T-helper 1 cell (primary cell): ENCODE results near the gene ITPR2.
"Not testable (repeated sequence)": the region's sequence is repeated elsewhere in the genome, so short reads cannot be mapped to it uniquely, and the experiment has no call there.

Source experiments
- DNase-seq, 5 donors: peaks; one replicate each; pipeline ENCODE4 v3.0.0-alpha.2; 2012 to 2020

Gene ITPR2

GRCh38 chr12:26699237-26699636 lies 133.8 kb downstream of the ITPR2 start:
- no peak for DNase-seq

DNA sequence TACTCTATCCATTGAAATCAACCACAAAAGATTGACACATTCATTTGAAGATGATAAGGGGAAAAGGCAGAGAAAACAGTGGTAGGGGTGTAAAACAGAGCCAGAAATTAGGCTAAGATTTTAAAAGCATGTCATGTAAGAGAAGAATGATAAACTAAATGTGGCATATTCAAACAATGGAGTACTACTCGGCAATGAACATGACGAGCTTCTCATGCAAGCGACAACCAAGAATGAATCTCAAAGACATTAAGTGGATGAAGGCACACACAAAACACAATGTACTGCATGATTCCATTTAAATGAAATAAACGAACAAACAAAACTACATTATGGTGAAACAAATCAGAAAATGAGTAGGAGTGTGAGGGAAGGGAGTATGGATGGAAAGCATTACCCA lies 134.8 kb downstream of the ITPR2 start:
- DNase-seq = no peak

DNA sequence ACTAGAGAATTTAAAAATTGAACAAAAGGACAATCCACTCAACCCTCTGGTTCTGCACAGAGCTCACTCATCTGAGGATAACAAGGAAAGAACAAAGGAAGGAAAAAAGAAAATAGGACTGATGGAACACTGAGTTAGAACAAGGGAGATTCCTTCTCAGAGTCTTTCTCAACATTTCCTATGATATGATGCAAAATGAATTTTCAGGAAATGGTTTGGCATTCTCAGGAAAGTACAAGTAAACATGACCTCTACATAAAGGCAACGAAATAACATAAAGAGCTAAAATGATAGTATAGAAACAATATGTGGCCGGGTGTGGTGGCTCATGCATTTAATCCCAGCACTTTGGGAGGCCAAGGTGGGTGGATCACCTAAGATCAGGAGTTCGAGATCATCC lies 135.8 kb downstream of the ITPR2 start:
- no peak for DNase-seq

DNA sequence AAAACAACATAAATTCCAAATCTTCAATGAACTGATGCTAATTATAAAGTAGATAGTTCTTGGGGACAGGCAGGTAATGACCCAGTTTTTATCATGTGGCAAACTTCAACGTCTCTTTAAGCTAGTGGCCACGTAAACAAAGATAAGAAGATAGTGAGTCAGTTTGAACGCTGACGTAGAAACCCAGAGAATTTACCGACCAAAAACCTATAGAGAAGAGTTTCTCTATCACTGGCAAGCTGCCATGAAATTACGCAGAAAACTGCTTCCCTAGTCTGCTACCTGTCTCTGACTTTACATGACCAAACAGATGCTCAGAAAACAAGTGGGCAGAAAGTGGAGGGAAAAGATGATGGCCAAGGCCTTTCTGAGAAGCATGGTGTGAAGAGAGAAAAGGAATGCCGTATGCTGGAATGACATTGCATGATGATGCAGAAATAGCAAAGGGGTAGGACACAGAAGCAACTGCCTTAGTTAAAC lies 136.3 kb downstream of the ITPR2 start:
- DNase-seq = peak in 1 of 5 donors; percentile 2

DNA sequence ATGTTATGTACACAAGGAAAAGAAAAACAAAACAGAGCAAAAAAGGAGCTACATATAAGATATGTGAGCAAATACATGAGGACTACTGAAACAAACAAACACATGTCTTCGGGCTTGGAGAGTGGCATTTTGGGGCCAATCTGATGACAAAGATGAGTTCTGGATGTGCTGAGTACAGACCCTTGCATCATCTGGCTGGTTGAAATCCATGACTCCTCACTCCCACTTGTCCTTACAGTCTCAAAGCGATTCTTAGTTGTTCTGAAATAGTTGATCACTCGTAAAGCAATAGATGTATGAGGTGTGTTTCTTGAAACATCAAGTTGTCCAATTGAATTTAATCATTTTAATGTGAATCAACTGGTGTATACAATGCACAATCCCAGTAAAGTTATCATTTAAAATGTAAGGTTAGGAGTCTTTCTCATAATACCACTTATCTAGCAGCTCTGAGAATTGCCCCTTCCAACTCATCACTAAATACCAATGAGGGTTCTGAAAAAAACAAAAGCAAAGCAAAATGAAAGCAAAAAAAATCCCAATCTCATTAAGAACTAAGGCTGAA lies 136.9 kb downstream of the ITPR2 start:
- no peak for DNase-seq

GRCh38 chr12:26694402-26694801 lies 138.6 kb downstream of the ITPR2 start:
- DNase-seq = no peak

- DNase-seq = no peak
These were observed 140.6 kb downstream of the ITPR2 start for GRCh38 chr12:26692407-26692806.

- DNase-seq = no peak
These were observed 141.6 kb downstream of the ITPR2 start for GRCh38 chr12:26691234-26691970.

DNA sequence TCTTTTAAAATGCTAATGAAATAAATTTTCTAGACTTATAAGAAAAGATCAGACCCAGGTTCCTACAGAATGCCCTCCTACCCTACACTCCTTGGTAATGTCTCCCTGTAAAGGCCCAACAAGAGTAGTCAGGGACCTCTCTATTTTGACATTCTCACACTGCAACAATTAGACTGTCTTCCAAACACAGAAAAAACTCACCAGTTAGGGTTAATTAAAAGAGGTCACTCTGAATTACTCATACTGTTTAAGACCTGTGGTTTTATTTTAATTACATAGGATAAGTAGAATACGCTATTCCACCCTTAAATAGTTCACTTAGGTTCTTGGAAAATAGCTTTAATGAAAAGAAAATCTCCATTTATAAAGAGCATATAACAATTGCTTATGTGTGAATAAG lies 142.4 kb downstream of the ITPR2 start:
- DNase-seq = no peak

DNA sequence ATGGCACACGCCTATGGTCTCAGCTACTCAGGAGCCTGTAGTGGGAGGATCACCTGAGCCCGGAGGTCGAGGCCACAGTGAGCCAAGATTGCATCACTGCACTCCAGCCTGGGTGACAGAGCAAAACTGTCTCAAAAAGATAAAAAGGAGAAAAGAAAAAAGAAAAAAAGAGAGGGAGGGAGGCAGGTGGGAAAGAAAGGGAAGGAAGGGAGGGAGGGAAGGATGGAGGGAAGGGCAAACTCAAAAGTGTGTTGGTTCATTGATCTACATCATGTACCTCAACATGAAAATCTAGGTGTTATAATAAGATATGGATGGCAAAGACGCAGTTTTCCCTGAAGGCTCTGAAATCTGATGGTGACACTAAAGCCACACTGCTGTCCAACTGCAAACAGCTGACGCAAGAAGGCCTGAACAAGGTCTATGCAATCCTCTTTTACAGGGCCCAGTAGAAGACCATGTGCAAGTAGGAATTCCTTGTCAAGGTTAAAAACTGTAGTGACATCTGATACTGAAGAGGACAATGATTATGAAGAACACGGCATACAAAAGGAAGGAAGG lies 143.6 kb downstream of the ITPR2 start:
- no peak for DNase-seq

GRCh38 chr12:26688344-26688904 lies 144.6 kb downstream of the ITPR2 start:
- no peak for DNase-seq

GRCh38 chr12:26686408-26686807 lies 146.6 kb downstream of the ITPR2 start:
- no peak for DNase-seq

GRCh38 chr12:26684101-26684500 lies 148.9 kb downstream of the ITPR2 start:
- DNase-seq = no peak

- DNase-seq = no peak
These were observed 149.6 kb downstream of the ITPR2 start for GRCh38 chr12:26683443-26683842.

DNA sequence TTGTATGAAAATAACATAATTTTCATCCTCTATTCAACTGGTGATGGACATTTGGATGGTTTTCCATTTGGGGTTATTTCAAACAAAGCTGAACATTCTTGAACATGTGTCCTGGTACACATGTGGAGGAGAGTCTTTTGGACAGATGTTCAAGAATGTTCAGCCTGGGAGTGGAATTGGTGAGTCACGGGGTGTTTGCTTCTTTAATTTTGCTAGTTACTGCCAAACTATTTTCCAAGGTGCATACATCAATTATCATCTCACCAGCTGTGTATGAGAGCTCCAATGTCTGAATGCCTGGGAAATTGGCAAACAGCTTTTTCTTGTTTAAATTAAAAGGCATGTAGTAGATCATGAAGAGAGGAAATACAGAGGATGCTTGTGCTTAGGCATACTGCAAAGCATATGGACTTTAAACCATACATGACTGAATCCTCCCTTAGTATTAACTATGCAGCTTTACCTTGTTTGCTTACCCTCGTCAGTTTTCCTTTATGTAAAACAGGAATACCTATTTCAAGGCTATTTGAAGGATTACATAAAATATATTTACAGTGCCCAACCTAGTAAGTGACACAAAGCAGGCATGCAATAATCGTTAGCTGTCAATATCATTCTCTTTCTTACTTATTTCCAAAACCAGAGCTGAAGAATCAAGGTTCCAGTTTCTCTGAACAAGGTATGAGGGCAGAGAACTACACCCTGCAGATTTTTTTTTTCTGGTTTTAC lies 152.1 kb downstream of the ITPR2 start:
- DNase-seq = no peak

DNA sequence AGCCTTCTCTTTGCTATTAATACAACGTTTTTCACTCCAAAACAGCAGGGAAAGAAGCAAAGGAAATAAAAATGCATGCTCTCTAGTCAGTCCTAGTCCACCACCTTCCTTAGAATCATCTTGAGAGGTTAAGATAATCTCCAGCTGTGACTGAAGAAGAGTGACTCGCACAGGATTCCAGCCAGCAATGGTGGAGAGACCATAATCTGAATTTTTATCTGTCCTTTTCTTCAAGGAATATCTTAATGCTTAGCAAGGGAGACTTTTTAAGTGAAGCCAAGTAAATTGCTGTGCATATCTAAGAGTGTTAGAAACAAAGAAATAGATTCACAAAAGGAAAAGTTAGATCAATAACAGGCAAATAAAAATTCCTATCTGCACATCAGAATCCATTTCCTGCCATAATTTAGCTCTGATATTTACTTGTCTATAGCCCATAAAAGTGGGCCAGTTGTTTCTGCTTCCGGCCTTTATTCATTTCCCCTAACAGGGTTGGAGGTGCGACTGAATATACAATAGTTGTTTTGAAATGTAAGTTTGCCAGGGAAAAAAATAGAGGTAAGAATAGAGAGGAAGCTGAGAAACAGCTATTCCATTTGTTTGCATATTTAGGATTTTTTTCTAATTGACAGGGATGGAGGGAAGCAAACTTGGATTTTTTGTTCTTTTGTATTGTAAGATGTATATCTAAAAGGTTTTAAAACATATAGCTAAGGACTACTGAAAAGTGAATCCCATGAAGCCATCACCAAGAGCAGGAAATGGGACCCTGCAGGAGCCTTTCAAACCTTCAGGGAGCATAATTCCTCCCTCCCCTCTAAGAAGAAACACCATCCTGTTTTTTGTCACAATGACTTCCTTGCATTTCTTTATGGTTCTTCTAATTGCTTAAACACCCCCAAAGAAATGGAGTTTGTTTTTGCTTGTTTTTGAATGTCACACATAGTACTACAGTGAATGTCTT lies 154.0 kb downstream of the ITPR2 start:
- DNase-seq = no peak

DNA sequence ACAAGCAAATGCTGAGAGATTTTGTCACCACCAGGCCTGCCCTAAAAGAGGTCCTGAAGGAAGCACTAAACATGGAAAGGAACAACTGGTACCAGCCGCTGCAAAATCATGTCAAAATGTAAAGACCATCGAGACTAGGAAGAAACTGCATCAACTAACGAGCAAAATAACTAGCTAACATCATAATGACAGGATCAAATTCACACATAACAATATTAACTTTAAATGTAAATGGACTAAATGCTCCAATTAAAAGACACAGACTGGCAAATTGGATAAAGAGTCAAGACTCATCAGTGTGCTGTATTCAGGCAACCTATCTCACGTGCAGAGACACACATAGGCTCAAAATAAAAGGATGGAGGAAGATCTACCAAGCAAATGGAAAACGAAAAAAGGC lies 161.5 kb downstream of the ITPR2 start:
- not testable (repeated sequence) for DNase-seq

DNA sequence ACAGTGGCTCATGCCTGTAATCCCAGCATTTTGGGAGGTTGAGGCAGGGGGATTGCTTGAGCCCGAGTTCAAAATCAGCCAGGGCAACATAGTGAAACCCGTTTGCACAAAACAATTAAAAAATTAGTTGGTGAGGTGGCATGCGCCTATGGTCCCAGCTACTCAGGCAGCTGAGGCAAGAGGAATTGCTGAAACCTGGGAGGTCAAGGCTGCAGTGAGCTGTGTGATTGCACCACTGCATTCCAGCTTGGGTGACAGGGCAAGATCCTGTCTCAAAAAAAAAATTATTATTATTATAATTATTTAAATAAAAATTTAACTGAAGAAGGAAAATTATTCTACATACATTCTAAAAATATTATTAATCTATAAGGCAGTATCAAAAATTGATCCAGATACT lies 164.1 kb downstream of the ITPR2 start:
- DNase-seq = no peak

DNA sequence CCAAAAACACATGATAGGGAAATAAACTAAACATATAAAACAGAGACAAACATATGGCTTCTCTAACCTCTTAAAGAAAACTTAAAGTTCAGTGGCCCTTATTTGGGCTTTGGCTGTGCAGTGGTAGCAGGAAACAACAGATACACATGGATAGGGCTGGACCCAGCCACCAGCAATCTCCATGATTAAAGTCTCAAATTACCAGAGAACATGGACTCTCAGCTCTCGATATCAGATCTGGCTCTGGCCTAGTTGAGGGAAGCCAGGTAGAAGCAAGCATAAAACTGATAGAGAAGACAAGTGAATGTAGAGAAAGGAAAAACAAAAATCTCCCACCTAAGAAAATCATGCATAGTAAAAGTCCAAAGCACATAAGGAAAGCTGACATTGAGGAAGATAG lies 164.8 kb downstream of the ITPR2 start:
- DNase-seq = no peak

GRCh38 chr12:26666286-26666685 lies 166.7 kb downstream of the ITPR2 start:
- DNase-seq = no peak

DNA sequence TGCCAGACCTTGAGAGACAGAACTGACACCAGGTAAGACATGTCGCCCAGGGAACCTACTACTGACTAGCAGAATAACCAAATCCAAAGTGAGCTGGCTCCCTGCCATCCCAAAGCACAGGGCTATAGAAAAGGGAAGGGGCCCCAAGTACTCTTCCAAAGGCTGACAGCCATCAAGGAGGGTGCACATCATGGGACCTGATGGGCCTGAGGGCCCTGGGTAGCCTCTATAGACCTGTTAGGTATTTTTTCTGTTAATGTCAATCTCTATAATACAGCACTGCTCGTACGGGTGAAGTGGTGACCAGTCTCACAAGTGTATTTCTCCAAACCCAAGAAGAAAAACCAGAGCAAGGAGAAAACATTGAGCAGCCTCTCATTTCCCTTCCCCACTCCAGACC lies 171.6 kb downstream of the ITPR2 start:
- no peak for DNase-seq

DNA sequence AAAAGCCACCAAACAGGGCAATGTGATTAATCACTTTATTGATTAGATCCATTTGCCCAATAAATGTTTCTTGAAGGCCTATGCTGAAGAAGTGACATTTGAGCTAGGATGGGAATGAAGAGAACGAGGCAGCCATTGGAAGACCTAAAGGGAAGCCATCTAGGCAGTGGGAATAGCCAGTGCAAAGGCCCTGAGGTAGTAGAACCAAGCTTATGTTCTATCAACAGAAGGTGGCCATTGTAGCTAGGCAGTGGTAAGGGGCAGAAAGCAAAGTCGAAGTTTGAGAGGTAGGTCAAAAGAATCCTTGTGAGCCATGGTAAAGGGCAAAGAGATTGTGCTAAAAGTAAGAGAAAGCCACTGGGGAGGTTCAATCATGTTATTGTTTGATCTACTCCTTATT lies 173.1 kb downstream of the ITPR2 start:
- DNase-seq = no peak
